AG04450 (cell line): ENCODE measurements around the gene CCDC69. TPM values are rescaled to one million over a fixed set of nuclear protein-coding genes. Genes with fewer than 3 reads are reported as not detected.

ENCODE experiments used
- CTCF ChIA-PET: fragments of 300-600, 350-600 bp; formaldehyde crosslinking; extraction: SDS; loops from one replicate; lab custom pipeline; 2022; ENCODE audit warnings: antibody characterized with exemption, inconsistent platforms; lab: Charles Lee
- POLR2A ChIA-PET: fragments of 350-600 bp; formaldehyde crosslinking; extraction: SDS; loops from one replicate; lab custom pipeline; 2021; ENCODE audit warnings: antibody characterized with exemption, inconsistent platforms; lab: Yijun Ruan, JAX
- DNase-seq: peaks from one replicate; pipeline ENCODE4 v3.0.0-alpha.2; 2011; ENCODE audit warnings: low read depth, low spot score
- H3K27ac ChIP-seq: one replicate; pipeline ENCODE4 v1.5.1; 2012; ENCODE audit warnings: low read depth, low read length, control low read depth
- H3K27me3 ChIP-seq: one replicate; pipeline ENCODE4 v1.6.0; 2012; ENCODE audit warnings: low read length; ENCODE audit not compliant: control insufficient read depth, insufficient read depth
- H3K4me3 ChIP-seq: 2 replicates; pipeline ENCODE4 v1.5.1; 2011; ENCODE audit warnings: mild to moderate bottlenecking, low read depth, low read length, control low read depth
- H3K9me3 ChIP-seq: 2 replicates; pipeline ENCODE4 v1.5.1; 2012; ENCODE audit warnings: low read length; ENCODE audit not compliant: control insufficient read depth, insufficient read depth
- polyA plus RNA-seq: library from polyadenylated mRNA; depleted of rRNA; stranded (reverse); fragments of >200 nt; gene quantifications from 2 replicates; pipeline ENCODE4 v1.2.3, GENCODE V29; 2011
- TF ChIP-seq, protein P1 (sequence below): IDR thresholded peaks from 2 replicates; pipeline ENCODE4 v1.5.1; 2011; ENCODE audit warnings: low read depth, low read length, control low read depth, inconsistent platforms

Gene CCDC69
- polyA plus RNA-seq, 1 experiment = 1.9 TPM

GRCh38 chr5:151252762-151253604 lies 29.1 kb upstream of the CCDC69 start, which contains the start of gene GM2A:
Gene GM2A, plus strand, starts transcription at chr5:151253185. Its CDS starts 32 bp downstream, at chr5:151253217.
- ChIA-PET POLR2A (interaction anchor here (0.6 to 1.5 kb wide), 10 partner anchors 10 to 494 kb away, joined by 3 to 12 read pairs (median 4); partner anchors contain the start of genes CCDC69, DCTN4 and TNIP1), CTCF (interaction anchor here (0.6 to 4.0 kb wide), 10 partner anchors 12 to 457 kb away, joined by 3 to 21 read pairs (median 4); no protein-coding TSS in a partner anchor)
- H3K9me3 ChIP-seq = no peaks in the 10 kb centered on the region
- TF ChIP-seq, protein P1, sequence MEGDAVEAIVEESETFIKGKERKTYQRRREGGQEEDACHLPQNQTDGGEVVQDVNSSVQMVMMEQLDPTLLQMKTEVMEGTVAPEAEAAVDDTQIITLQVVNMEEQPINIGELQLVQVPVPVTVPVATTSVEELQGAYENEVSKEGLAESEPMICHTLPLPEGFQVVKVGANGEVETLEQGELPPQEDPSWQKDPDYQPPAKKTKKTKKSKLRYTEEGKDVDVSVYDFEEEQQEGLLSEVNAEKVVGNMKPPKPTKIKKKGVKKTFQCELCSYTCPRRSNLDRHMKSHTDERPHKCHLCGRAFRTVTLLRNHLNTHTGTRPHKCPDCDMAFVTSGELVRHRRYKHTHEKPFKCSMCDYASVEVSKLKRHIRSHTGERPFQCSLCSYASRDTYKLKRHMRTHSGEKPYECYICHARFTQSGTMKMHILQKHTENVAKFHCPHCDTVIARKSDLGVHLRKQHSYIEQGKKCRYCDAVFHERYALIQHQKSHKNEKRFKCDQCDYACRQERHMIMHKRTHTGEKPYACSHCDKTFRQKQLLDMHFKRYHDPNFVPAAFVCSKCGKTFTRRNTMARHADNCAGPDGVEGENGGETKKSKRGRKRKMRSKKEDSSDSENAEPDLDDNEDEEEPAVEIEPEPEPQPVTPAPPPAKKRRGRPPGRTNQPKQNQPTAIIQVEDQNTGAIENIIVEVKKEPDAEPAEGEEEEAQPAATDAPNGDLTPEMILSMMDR = no peak
- DNase-seq = peak; percentile 97
- H3K4me3 ChIP-seq = peak within 1 kb of the TSS; percentile 90
- H3K27me3 ChIP-seq = peaks cover under 1% of the 10 kb centered on the region
- H3K27ac ChIP-seq = no peak within 1 kb of the TSS

DNA sequence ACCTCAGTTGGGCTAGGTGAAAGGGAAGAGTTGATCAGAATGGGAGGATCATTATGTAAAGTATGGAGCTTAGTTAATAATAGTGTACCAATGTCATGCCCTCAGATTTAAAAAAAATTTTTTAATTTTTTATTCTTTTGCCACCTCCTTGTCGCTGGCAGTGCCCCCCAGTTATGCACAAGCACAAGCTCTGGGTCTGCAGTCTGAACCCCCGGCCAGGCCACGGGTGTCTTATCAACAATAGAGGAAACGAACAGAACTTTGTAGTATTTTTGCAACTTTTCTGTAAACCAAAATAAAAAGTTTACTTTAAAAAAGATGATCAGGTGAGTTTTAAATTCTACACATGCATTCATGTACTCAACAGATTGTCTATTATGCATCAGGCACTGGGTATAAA lies 27.7 kb upstream of the CCDC69 start:
- ChIA-PET CTCF (interaction anchor here (0.7 to 4.0 kb wide), 4 partner anchors 10 to 147 kb away, joined by 4 to 21 read pairs (median 6); no protein-coding TSS in a partner anchor), POLR2A (interaction anchor here (0.9 to 1.5 kb wide), 2 partner anchors 64 to 89 kb away, joined by 3 to 12 read pairs; no protein-coding TSS in a partner anchor)
- DNase-seq = no peak
- TF ChIP-seq, protein P1 = no peak
- H3K27ac ChIP-seq = no peak overlapping the region
- H3K4me3 ChIP-seq = no peak overlapping the region
- H3K27me3 ChIP-seq = peaks cover 3% of the 10 kb centered on the region
- no peaks in the 10 kb centered on the region for H3K9me3 ChIP-seq

DNA sequence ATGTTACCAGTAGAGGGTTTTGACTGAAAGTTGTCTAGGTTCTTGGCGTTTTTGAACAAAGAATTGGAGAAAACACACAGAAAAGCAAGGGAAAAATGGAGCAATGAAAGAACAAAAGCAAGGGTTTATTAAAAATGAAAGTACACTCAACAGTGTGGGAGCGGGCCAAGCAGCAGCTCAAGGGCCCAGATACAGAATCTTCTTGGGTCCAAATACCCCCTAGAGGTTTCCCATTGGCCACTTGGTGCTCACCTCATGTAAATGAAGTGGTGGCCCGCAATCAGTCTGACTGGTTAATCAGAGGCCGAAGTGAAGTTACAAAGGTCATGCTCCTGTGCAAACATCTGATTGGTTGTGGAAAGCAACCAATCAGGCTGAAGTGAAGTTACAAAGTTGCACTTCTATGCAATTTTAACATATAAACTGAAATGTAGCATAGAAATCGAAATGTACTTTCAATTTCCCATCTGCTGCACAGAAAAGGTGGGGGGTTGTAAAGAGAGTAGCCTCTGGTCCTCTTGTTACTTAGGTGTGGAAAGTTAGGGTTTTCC lies 27.2 kb upstream of the CCDC69 start:
- peaks cover 3% of the 10 kb centered on the region for H3K27me3 ChIP-seq
- TF ChIP-seq, protein P1 = no peak
- ChIA-PET POLR2A (no interaction called here), CTCF (interaction anchor here (4.0 kb wide), 1 partner anchor 12 kb away, joined by 21 read pairs; no protein-coding TSS in a partner anchor)
- no peak overlapping the region for H3K27ac ChIP-seq
- no peak overlapping the region for H3K4me3 ChIP-seq
- H3K9me3 ChIP-seq = no peaks in the 10 kb centered on the region
- DNase-seq = no peak

DNA sequence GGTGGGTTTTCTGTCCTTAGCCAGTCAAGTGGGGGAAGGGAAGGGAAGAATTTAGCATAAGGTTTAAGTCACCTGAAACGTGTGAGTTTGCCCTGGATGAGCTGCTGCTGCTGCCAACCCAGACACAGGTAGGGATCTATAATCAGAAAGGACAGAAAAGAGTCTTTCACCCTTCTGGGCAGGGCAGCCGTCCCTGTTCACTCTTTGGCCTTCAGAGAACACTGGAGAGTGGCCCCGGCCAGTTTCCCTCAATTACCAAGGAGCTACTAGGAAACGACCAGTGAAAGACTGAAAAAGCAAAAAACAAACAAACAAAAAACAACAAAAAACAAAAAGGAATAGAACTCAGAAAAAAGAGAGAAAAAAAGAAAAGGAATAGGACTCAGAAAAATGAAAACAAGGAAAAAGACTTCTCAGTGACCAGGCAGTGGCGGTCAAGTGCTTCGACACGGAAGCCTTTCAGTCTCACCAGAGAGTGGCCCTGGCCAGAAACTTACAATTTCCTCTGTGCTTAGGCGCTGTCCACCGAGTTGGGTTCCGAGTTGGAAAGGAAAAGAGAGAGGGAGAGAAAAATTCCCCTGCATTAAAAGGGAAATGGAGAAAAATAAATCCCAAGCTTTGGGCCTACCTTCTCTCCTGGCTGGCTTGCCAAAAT lies 26.6 kb upstream of the CCDC69 start:
- CTCF ChIA-PET = interaction anchor here (1.1 to 2.5 kb wide), 2 partner anchors 12 to 136 kb away, joined by 4 to 8 read pairs; no protein-coding TSS in a partner anchor
- no peak for DNase-seq
- no peak overlapping the region for H3K4me3 ChIP-seq
- H3K27ac ChIP-seq = no peak overlapping the region
- H3K27me3 ChIP-seq = peaks cover 3% of the 10 kb centered on the region
- POLR2A ChIA-PET = no interaction called here
- TF ChIP-seq, protein P1 = no peak
- no peaks in the 10 kb centered on the region for H3K9me3 ChIP-seq
